ENCODE data around the gene AQP3.
"Not testable (repeated sequence)": the region's sequence is repeated elsewhere in the genome, so short reads cannot be mapped to it uniquely, and the experiment has no call there.

GRCh38 chr9:33397801-33398200 is 49.6 kb downstream of the AQP3 start:
- not testable (repeated sequence) for TF ChIP-seq EZH2 (IDR thresholded peaks at IDR 0.05; ENCODE audit: insufficient read depth, poor library complexity, severe bottlenecking); EZH2phosphoT487 (IDR thresholded peaks at IDR 0.05; ENCODE audit: insufficient read depth, low read depth)

All from GM23248 (cell line).